ENCODE measurements around the gene TMEM184B. TPM values are rescaled to one million over a fixed set of nuclear protein-coding genes. Genes with fewer than 3 reads are reported as not detected.

The TMEM184B gene
- total and polyA plus RNA-seq, 7 experiments from 2014 or later = 9.0 to 41.3 (median 34.8) TPM

- POLR2A ChIA-PET = no interaction called here
- Mint-ChIP-seq H3K4me1 (peaks cover 40 to 61% (median 47%) of the 10 kb centered on the region in 7 donors), H3K4me3 (peak overlapping the region in 1 of 10 donors; percentile 46), H3K27me3 (no peaks in the 10 kb centered on the region), H3K27ac (peak overlapping the region in 2 of 9 donors; percentile 20 to 70), H3K9me3 (no peaks in the 10 kb centered on the region), H3K36me3 (peaks cover 3 to 19% (median 6%) of the 10 kb centered on the region in 5 donors)
- H3K27me3 ChIP-seq (ENCODE audit: control insufficient read depth in 2 of 2, insufficient read depth in 2 of 2, low read length in 2 of 2) = no peaks in the 10 kb centered on the region
- CTCF ChIA-PET = no interaction called here
- H3K4me1 ChIP-seq (ENCODE audit: control insufficient read depth in 2 of 2, insufficient read depth in 2 of 2, low read length in 2 of 2) = peaks cover 18 to 26% of the 10 kb centered on the region in 2 donors
- peaks cover 0 to 2% (median 0%) of the 10 kb centered on the region in 3 experiments for H3K36me3 ChIP-seq (ENCODE audit: control insufficient read depth in 2 of 3, insufficient read depth in 3 of 3, low read length in 3 of 3)
- no peaks in the 10 kb centered on the region for H3K9me3 ChIP-seq (ENCODE audit: control insufficient read depth in 2 of 3, low read length in 3 of 3)
- DNase-seq = no peak
- no peak overlapping the region for H3K4me3 ChIP-seq (ENCODE audit: low read length)
- no peak overlapping the region for H3K27ac ChIP-seq (ENCODE audit: low read depth, low read length)
- intact Hi-C loops (cut with micrococcal nuclease) = no loop called here
- ATAC-seq = no peak
Measured at GRCh38 chr22:38174626-38175025, 98.2 kb downstream of the TMEM184B start.

DNA sequence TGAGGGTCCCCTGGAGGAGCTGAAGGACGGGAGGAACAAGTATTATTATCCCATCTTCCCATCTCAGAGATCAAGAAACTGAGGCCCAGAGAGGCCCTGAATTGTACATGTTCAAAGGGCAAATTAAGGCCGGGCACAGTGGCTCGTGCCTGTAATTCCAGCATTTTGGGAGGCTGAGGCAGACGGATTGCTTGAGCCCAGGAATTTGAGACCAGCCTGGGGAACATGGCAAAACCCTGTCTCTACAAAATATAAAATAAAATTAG lies 99.2 kb downstream of the TMEM184B start:
- Mint-ChIP-seq H3K27me3 (no peaks in the 10 kb centered on the region), H3K9me3 (no peaks in the 10 kb centered on the region), H3K36me3 (peaks cover 3 to 21% (median 4%) of the 10 kb centered on the region in 5 donors), H3K4me3 (no peak overlapping the region), H3K4me1 (peaks cover 33 to 51% (median 40%) of the 10 kb centered on the region in 7 donors), H3K27ac (peak overlapping the region in 1 of 9 donors; percentile 31)
- Histone ChIP-seq H3K36me3 (ENCODE audit: control insufficient read depth in 2 of 3, insufficient read depth in 3 of 3, low read length in 3 of 3) (peaks cover 0 to 12% (median 0%) of the 10 kb centered on the region in 3 experiments), H3K27ac (ENCODE audit: low read depth, low read length) (no peak overlapping the region), H3K4me3 (ENCODE audit: low read length) (no peak overlapping the region), H3K9me3 (ENCODE audit: control insufficient read depth in 2 of 3, low read length in 3 of 3) (no peaks in the 10 kb centered on the region), H3K4me1 (ENCODE audit: control insufficient read depth in 2 of 2, insufficient read depth in 2 of 2, low read length in 2 of 2) (peaks cover 18 to 26% of the 10 kb centered on the region in 2 donors), H3K27me3 (ENCODE audit: control insufficient read depth in 2 of 2, insufficient read depth in 2 of 2, low read length in 2 of 2) (no peaks in the 10 kb centered on the region)
- CTCF ChIA-PET = no interaction called here
- no peak for ATAC-seq
- DNase-seq = no peak
- POLR2A ChIA-PET = interaction anchor here (0.6 kb wide), 1 partner anchor 319 kb away, joined by 4 read pairs; no protein-coding TSS in a partner anchor
- intact Hi-C loops (cut with micrococcal nuclease) = no loop called here

DNA sequence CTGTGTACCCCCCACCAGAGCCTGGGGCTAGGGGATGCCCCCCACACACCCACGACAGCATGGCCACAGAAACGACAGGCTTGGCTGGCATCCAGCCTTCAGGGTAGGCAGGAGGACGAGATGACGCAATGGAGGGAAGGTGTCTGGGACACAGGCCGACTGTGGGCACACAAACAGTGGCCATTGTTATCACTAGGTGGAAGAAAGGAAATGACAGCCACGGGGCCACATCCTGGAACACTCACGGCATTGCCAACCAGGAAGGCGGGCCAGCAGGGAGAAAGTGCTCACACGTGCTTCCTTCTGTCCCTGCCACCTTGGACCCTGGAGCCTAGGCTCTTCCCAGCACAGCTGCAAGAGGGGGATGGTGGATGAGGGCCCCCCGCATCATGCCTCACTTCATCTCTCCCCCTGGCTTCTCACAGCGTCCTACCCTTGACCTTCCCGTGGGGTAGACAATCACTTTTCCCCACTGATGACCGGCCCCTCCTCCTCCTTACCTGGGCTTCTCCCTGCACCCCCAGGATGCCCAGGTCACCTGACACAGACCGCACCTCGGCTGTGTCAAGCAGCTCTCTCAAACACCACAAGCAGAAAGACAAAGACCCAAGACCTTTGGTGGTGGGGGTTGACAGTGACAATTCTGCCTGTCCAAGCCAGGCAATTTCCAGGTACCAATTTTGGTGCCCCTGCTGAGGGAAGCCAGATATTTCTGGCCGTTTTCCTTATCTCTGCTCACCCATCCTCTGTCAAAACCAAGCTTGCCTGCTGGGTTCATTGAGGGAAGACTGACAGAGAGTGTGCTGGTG lies 99.8 kb downstream of the TMEM184B start:
- ChIA-PET POLR2A (interaction anchor here (0.6 kb wide), 1 partner anchor 320 kb away, joined by 4 read pairs; no protein-coding TSS in a partner anchor), CTCF (no interaction called here)
- no peaks in the 10 kb centered on the region for H3K9me3 ChIP-seq (ENCODE audit: control insufficient read depth in 2 of 3, low read length in 3 of 3)
- H3K27ac ChIP-seq (ENCODE audit: low read depth, low read length) = no peak overlapping the region
- peaks cover 3 to 23% (median 4%) of the 10 kb centered on the region in 5 donors for H3K36me3 Mint-ChIP-seq
- intact Hi-C loops (cut with micrococcal nuclease) = no loop called here
- H3K27me3 ChIP-seq (ENCODE audit: control insufficient read depth in 2 of 2, insufficient read depth in 2 of 2, low read length in 2 of 2) = no peaks in the 10 kb centered on the region
- DNase-seq = no peak
- H3K4me3 Mint-ChIP-seq = peak overlapping the region in 4 of 10 donors; percentile 23 to 43 (median 38)
- no peaks in the 10 kb centered on the region for H3K27me3 Mint-ChIP-seq
- no peak overlapping the region for H3K4me3 ChIP-seq (ENCODE audit: low read length)
- H3K27ac Mint-ChIP-seq = peak overlapping the region in 3 of 9 donors; percentile 31 to 72 (median 58)
- peaks cover 32 to 48% (median 40%) of the 10 kb centered on the region in 7 donors for H3K4me1 Mint-ChIP-seq
- no peaks in the 10 kb centered on the region for H3K9me3 Mint-ChIP-seq
- peak; percentile 69 for ATAC-seq
- H3K4me1 ChIP-seq (ENCODE audit: control insufficient read depth in 2 of 2, insufficient read depth in 2 of 2, low read length in 2 of 2) = peaks cover 18 to 26% of the 10 kb centered on the region in 2 donors
- peaks cover 0 to 18% (median 0%) of the 10 kb centered on the region in 3 experiments for H3K36me3 ChIP-seq (ENCODE audit: control insufficient read depth in 2 of 3, insufficient read depth in 3 of 3, low read length in 3 of 3)

- peaks cover 4 to 27% (median 8%) of the 10 kb centered on the region in 5 donors for H3K36me3 Mint-ChIP-seq
- H3K4me3 Mint-ChIP-seq = peak overlapping the region in 1 of 10 donors; percentile 33
- no peaks in the 10 kb centered on the region for H3K9me3 ChIP-seq (ENCODE audit: control insufficient read depth in 2 of 3, low read length in 3 of 3)
- no peak for DNase-seq
- H3K4me3 ChIP-seq (ENCODE audit: low read length) = no peak overlapping the region
- H3K27ac ChIP-seq (ENCODE audit: low read depth, low read length) = no peak overlapping the region
- peak overlapping the region in 3 of 9 donors; percentile 21 to 72 (median 51) for H3K27ac Mint-ChIP-seq
- H3K9me3 Mint-ChIP-seq = no peaks in the 10 kb centered on the region
- peaks cover 0 to 26% (median 0%) of the 10 kb centered on the region in 3 experiments for H3K36me3 ChIP-seq (ENCODE audit: control insufficient read depth in 2 of 3, insufficient read depth in 3 of 3, low read length in 3 of 3)
- ChIA-PET POLR2A (no interaction called here), CTCF (interaction anchor here (0.6 kb wide), 1 partner anchor 1420 kb away, joined by 3 read pairs; no protein-coding TSS in a partner anchor)
- no peaks in the 10 kb centered on the region for H3K27me3 Mint-ChIP-seq
- H3K27me3 ChIP-seq (ENCODE audit: control insufficient read depth in 2 of 2, insufficient read depth in 2 of 2, low read length in 2 of 2) = no peaks in the 10 kb centered on the region
- peaks cover 18 to 25% of the 10 kb centered on the region in 2 donors for H3K4me1 ChIP-seq (ENCODE audit: control insufficient read depth in 2 of 2, insufficient read depth in 2 of 2, low read length in 2 of 2)
- intact Hi-C loops (cut with micrococcal nuclease) = no loop called here
- peaks cover 29 to 46% (median 38%) of the 10 kb centered on the region in 7 donors for H3K4me1 Mint-ChIP-seq
- no peak for ATAC-seq
Measured at GRCh38 chr22:38171927-38172831, 100.6 kb downstream of the TMEM184B start.

GRCh38 chr22:38170469-38170868 lies 102.3 kb downstream of the TMEM184B start:
- Mint-ChIP-seq H3K27me3 (no peaks in the 10 kb centered on the region), H3K36me3 (peaks cover 4 to 39% (median 11%) of the 10 kb centered on the region in 5 donors), H3K27ac (no peak overlapping the region), H3K4me3 (no peak overlapping the region), H3K4me1 (peaks cover 15 to 29% (median 23%) of the 10 kb centered on the region in 7 donors), H3K9me3 (no peaks in the 10 kb centered on the region)
- Histone ChIP-seq H3K27me3 (ENCODE audit: control insufficient read depth in 2 of 2, insufficient read depth in 2 of 2, low read length in 2 of 2) (no peaks in the 10 kb centered on the region), H3K36me3 (ENCODE audit: control insufficient read depth in 2 of 3, insufficient read depth in 3 of 3, low read length in 3 of 3) (peaks cover 0 to 33% (median 0%) of the 10 kb centered on the region in 3 experiments), H3K4me1 (ENCODE audit: control insufficient read depth in 2 of 2, insufficient read depth in 2 of 2, low read length in 2 of 2) (peaks cover 1 to 11% of the 10 kb centered on the region in 2 donors), H3K9me3 (ENCODE audit: control insufficient read depth in 2 of 3, low read length in 3 of 3) (no peaks in the 10 kb centered on the region), H3K4me3 (ENCODE audit: low read length) (no peak overlapping the region), H3K27ac (ENCODE audit: low read depth, low read length) (no peak overlapping the region)
- POLR2A ChIA-PET = no interaction called here
- no peak for ATAC-seq
- no peak for DNase-seq
- CTCF ChIA-PET = no interaction called here
- intact Hi-C loops (cut with micrococcal nuclease) = no loop called here

Measured in naive thymus-derived CD4-positive, alpha-beta T cell (primary cell).